Activated T-helper 9 cell treated with anti-CD3 and anti-CD28 coated beads, Interleukin-2, amount 50 U/mL, for 16 hours (primary cell): ENCODE data around the gene SERPINI1.
"Not testable (repeated sequence)": the region's sequence is repeated elsewhere in the genome, so short reads cannot be mapped to it uniquely, and the experiment has no call there.

ENCODE experiments used
- DNase-seq: peaks from one replicate; pipeline ENCODE4 v3.0.0-alpha.2; 2020; ENCODE audit warnings: low read depth

Gene SERPINI1

DNA sequence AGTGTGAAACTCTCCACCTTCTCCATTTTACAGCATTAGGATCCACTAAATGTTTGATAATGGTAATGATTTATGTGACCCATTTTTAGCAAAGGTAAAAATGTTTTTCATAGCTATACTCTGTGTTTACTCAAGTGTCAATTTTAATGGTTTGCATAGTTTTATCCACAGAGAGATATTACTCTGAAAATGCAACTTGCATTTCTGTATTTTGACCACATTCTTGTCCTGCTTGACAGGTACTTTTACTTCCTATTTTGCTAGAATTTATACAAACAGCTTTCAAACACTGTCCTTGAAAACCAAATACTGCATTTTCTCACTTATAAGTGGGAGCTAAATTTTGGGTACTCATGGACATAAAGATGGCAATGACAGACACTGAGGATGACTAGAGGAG, 62.9 kb downstream of the SERPINI1 start:
- DNase-seq, result no peak

DNA sequence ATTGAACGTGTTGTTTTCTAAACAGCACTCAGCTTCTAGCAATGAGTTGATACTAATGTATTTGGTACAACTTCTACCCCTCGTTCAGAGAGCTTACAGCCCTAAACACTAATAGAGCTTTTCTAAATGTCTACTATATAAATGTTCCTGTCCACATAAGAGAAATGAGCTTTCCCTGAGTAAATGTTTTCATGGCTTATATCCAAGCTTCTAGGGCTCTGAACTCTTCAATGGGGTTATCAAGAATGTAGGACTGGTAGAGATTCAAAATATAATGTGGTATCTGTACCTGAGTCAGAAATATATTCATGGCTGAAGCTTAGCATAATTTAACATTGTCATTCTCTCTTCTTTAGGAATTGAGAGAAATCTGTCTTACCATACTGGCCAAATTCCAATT, 73.4 kb downstream of the SERPINI1 start:
- DNase-seq, result no peak

DNA sequence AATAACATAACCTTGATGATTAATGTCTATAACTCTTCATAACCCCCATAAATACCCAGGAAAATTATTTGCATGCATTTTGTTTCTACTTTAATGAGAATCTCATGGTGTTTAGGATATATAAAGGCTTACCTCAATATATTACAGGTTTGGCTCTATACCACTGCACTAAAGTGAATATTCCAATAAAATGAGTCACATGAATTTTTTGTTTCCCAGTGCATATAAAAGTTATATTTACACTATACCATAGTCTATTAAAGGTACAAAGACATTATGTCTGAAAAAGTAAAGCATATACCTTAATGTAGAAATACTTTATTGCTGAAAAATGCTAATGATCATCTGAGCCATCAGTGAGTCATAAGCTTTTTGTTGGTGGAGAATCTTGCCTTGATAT, 74.7 kb downstream of the SERPINI1 start:
- no peak for DNase-seq

DNA sequence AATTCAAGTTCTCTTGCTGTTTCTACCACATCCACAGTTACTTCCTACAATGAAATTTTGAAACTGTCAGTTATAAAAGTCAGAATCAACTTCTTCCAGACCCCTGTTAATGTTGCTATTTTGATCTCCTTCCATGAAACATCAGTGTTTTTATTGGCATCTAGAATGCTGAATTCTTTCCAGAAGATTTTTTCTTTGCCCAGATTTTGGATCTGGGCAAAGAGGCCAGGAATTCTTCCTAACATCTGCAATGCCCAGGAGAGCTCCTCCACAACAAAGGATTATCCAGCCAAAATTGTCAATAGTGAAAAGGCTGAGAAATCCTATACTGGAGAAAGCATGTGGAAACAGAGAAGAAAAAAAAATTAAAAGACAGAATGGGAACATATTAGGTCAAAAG, 75.5 kb downstream of the SERPINI1 start:
- no peak for DNase-seq

DNA sequence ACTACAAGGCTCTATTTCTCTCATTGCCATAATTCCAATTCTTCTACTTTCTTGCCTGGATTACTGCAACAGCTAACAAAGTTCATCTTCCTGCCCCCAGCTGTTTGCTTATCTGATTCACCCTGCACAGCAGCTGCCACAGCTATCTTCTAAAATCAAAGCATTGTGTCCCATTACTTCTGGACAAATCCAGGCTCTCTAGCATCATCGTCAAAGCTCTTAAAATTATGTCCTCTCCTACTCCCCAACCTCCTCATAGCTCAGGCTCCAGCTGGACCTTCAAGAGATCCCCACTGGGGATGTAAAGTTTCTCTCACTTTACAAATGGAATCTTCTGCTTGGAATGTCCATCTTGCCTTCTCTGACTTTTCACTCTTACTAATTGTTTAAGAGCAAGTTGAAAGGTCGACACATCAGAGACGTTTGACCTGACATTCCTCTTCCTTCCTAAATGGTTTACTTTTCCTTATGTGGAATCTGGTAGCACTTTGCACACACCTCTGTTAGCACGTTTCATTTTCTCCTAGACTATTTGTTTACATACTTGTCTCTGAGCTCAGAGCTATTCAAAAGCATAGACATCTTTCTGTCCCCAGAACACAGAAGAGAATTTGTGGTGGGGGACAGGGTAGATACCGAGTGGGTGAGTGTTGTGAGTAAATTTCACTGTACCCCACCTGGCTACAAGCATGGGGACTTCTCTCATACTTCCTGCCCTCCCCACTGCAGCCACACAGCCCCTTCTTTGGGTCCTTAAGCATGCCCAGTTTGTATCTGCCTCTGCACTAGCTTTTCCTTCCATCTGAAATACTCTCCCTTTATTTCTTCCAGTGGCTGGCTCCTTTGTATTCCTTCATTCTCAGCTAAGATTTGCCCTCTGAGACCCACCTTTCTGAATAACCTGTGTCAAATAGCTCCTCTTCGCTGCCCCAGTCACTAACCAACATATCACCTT, 77.9 kb downstream of the SERPINI1 start:
- no peak for DNase-seq

DNA sequence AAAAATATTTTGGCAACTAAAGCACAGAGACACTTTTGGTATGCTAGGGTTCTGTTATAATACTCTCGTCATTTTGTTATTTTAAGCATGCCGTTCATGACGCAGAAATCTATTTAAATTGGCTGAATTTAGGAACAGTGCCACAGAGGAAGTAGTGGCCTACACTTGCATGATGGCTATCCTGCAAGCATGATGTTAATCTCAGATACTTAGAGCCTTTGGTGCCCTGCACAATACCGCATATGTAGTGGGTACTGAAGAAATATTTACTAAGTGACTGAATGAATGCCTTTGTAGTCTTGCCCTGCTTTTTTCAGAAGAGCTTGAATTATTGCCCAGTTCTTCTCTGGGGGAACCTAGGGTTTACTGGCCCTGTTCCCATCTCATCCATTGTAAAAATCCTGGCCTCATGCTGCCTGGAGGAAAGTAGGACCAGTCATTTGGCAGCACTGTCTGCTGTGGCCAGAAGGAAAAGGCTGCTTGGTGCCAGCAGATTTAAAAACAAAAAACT, 79.0 kb downstream of the SERPINI1 start:
- no peak for DNase-seq

DNA sequence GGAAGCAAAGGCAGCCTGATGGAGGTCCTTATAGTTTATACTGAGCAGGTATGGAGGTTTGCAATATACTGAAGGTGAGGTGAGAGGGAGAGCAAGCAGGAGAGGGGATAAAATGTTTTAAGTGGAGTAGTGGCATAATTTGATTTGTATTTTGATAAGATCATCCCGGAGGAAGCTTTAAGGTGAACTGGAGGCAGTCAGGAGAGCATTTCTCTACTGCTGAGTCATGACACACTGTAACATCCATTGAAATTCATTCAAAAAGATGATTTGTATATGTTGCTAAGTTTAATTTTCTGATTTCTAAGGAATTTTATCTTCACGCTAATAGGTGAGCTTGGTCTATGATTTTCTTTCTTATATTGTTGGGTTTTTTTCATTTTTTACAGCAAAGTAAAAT, 81.4 kb downstream of the SERPINI1 start:
- DNase-seq, result no peak

DNA sequence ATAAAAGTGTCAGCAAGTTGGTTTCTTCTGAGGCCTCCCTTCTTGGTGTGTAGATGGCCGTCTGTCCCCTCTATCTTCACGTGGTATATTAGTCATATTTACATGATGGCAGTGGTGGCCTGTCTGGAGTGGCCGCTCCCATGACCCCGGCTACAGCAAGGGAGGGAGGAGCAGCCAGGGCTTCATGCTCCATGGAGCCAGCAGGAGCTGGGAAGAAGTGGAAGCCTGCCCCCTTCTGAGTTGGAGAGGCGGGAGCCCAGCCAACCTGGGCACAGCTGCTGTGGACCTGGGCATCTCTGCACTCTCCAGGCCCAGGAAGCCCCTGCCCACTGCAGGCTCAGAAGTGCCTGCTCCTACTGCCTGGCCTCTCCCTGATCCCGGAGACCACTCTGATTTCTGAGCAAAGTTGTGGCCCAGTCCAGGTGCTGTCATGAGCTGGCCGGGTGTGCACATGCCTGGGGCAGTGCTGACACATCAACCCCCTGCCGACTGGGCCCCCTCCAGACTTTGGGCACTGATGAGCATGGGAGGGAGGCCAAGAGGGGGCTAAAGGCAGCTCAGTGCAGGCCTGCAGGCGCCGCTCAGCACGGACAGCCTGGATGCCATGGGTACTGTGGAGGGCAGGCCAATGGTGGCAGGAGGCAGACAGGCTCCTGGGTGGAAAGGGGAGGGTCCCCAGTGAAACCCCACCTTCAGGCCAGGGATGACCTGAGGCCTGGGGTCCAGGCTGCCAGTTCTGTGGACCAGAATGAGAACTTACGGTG, 84.8 kb downstream of the SERPINI1 start:
- no peak for DNase-seq

DNA sequence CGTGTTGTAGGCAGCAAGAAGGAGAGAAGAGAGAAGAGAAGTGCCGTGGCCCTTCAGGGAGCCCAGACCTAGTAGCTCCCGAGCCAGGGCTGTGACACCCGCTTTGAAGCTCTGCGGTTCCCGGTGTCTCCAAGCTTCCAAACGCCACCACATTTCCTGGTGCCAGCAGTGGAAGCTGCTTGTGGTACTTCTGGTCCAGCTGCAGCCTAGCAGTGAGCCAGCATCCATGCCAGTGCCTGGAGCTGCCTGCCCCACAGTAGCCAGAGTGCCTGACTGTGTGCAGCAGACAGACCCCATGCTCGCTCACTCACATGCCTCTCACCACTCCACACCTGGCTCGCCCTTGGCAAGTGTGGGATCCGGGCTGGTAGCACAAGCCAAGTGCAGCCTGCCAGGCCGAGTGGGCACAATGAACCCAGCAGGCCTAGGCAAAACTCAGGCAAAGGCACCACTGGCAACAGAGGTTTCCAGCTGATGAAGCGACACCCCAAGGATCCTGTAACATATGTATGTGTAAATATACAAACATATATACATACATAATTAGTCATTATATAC, 85.8 kb downstream of the SERPINI1 start:
- DNase-seq, result no peak

DNA sequence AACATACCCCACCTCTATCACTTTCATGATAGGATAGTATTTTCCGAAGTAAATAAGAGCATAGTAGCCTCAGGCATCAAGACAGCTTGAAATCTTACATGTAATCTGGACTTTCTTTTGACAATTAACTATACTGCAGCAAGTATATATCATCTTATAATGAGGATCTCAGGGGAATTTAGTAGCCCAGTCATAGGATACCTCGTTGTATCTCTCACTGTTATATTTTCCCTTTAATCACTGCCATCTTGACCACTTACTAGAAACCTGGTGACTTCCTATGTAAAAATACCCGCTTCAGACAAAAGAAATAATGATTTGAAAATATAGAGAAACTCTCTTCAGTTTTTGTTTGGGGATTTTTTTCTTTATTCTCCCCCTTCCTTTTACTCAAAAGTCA, 88.2 kb downstream of the SERPINI1 start:
- no peak for DNase-seq

DNA sequence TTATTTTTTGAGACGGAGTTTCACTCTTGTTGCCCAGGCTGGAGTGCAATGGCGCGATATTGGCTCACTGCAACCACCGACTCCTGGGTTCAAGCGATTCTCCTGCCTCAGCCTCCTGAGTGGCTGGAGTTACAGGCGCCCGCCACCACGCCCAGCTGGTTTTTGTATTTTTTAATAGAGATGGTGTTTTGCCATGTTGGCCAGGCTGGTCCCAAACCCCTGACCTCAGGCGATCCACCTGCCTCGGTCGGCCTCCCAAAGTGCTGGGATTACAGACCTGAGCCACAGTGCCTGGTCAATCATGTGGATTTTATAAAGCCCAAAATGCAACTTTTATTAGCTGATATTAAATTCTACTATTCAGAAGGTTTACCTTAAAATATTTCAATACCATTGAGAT, 92.1 kb downstream of the SERPINI1 start:
- not testable (repeated sequence) for DNase-seq

DNA sequence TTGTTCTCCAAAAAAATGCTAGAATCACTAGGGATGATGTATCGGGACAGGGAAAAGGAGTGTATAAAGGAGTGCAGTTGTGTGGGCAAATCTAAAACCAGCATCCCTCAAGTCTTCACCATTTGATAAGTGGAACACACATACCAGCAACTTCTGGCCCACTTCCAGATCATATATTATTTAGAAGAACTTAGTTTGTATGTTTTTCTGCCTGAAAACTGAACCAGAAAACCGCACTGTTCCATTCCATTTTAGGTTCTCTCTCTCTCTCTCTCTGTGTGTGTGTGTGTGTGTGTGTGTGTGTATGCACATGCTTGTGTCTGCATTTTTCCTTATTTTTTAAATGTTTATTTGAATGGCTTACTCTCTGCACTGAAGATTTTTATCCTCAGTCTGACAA, 93.5 kb downstream of the SERPINI1 start:
- no peak for DNase-seq

DNA sequence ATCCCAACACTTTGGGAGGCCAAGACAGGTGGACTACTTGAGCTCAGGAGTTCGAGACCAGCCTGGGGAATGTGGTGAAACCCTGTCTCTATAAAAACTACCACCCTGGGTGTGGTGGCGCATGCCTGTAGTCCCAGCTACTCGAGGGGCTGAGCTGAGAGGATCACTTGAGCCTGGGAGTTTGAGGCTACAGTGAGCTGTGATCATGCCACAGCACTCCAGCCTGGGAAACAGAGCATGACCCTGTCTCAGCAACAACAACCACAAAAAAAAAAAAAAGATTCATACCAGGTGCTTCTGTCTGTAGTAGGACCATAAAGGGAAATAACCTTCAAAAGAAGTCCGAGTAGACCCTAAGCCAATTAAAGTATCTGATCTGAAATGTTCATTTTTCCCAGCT, 94.5 kb downstream of the SERPINI1 start:
- DNase-seq, result no peak

DNA sequence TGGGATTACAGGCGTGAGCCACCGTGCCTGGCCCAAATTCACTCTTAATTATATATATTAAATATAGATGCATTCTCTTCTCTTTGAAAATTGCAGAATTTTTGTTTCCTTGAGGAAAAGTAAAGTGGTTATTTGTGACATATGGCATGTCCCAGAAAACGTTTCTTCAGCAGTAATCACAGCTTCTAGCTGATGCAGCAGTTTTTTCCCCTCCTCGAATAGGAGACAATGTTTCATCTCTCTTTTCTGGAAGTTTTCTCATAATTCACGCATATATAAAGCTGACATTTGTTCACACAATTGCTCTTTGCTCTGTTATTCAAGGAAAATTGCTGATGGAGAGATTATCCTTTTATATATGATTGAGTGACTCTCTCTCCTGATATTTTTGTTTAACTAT, 99.8 kb downstream of the SERPINI1 start:
- DNase-seq, result no peak

DNA sequence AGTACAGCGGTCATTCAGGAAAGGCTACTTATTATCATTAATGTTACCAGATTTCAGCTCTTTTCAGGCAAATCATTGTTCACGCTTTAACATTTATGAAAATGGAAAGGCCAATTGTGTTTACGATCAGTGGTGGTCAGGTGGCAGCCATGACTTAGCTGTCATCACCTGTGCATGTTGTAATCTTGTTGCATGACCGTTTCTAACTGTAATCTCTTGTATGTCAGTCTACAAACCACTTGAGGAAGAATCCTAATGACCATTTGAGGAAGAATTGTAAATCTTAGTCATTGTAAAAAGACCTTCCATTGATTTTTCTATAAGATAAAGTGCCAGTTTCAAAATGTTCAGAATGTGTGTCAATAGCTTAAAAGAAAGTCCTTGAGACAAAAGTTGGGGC, 100.4 kb downstream of the SERPINI1 start:
- DNase-seq, result no peak

DNA sequence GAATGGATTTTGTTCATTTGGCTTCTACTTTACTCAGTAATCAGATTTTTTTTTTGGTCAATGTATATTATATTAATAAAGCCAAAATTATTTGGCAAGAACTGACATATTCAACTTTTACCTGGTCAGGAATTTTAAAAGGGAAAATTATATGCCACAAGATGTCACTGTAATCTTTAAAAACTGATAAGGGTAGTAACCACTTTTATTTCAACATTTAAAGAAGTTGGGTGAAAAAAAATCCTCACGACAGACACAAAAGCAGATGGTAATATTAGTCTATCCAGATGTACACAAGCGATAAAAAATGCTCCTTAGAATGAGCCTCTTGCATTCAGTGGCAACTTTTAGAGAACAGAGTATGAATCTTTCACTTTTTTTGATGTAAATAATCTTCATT, 101.9 kb downstream of the SERPINI1 start:
- DNase-seq, result no peak

DNA sequence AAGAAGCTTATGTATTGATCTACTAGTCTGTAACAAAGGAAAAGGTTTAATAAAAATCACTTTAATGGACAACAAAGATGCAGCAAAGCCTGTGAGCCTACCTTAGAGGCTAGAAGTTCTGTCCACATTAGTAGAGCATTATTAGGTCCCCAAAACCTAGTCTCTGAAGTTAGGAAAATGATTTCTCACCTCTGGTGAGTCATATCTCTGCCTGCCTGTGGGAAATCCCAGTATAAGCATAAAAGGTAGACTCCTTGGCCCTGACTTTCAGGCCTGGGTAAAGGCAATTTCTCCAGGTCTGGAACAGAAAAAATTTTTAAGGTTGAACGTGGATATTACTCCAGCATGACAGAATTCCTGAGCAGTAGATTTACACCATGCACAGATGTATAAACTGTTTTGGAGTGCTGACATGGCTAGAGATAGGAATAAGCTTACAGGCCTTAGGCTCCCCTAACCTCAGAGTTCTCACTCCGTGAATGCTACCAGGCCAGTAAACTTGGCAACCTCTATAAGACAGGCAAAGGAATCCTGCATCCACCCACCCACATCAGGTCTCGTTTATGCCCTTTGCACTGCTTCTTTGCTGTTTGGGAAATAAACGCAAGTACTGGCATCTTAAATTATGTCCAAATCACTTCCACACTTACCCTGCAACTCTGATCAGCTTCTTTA, 104.1 kb downstream of the SERPINI1 start:
- no peak for DNase-seq

DNA sequence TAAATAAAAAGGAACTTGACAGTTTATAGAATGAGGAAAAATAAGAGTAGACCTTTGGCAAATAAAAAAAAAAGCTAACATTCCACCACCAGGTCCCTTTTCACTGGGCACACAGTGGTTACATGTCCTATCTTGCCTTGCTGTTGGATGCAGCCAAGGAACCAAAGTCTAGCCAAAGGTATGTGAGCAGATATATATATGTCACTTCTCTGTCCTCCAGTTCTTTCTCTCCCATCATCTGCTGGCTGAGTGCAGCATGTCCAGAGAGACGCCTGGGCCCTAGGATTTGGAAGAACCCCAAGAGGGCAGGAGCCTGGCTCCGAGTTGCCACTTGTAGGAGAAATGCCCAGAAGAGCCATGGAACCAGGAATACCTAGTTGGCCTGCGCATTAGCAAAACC, 104.7 kb downstream of the SERPINI1 start:
- no peak for DNase-seq

DNA sequence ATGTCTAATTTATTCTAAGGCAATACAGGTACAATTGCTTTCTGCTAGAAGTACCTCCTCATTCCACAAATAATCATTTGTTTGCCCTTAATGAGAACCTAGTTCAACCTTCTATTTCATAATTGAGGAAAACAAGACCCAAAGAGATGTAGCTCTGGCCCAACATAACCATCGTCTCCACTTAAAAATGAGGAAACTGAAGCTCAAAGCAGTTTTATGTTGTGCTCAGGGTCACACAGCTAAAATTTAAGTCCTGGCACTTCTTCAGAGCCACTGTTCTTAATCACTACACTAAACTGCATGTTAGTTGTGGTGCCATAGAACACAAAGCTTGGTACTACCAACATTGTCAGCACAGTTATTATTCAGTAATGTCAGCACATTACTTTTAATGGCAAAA, 108.0 kb downstream of the SERPINI1 start:
- no peak for DNase-seq

DNA sequence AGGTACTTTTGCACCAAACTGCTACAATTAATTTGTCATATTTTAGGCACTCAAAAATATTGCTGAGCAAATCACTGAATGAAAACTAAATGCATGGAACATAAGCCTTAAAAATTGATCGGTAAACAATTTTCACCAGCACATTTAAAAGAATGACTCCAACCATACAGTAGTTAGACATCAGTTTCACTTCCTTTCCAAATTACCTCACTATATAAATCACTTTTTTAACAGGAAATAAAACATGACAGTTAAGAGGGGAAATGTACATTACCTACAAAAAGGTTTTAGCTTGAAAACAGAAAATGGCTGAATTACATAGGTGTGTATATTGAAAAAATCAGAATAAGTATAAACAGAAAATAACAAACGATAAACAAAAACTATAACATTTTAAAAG, 108.4 kb downstream of the SERPINI1 start:
- no peak for DNase-seq

DNA sequence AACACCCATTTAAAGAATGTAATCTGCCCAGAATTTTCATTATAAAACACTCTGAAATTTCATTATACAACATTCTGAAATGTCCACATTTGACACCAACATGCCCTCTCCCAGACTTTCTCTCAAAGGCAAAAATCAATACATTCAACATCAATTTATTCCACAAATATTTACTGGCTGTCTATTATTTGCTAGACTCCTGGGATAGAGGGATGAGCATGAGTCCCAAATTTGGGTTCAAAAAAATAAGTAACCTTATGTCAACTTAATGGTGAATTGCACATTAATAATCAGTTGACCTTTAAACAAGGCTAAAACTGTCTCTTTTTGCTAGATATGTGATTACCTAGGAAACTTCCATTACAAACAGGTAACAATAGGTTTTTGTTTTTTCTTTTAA, 109.0 kb downstream of the SERPINI1 start:
- no peak for DNase-seq

DNA sequence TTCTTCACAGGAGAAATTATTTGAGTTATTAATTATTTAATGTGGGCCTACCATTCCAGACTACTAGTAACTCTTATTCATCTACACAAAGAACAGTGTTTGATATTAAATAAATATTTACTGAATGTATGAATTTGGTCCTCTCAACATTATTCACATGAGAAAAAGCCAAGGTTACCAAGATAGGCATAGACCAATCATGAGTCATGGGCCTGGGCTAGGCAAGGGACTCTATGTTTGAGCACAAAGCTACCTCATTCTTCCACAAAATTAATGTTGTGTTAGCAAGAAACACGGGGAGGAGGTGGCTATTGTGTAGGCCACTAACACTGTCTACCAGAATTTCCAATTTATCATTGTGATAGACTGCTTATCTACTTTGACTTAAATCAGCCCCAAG, 115.7 kb downstream of the SERPINI1 start:
- DNase-seq, result no peak
